Measurements from ENCODE around the gene C3orf38.

- no peak for TF ChIP-seq POLR2A (IDR thresholded peaks at IDR 0.05; ENCODE audit: low read depth, low read length)
- TF ChIP-seq POLR2AphosphoS5 (IDR thresholded peaks at IDR 0.05; ENCODE audit: low read depth, low read length), result no peak
Measured at GRCh38 chr3:88195951-88196434, 46.2 kb downstream of the C3orf38 start.

Measured in GM12891 (cell line).